Measurements from ENCODE around the gene HEYL.

DNA sequence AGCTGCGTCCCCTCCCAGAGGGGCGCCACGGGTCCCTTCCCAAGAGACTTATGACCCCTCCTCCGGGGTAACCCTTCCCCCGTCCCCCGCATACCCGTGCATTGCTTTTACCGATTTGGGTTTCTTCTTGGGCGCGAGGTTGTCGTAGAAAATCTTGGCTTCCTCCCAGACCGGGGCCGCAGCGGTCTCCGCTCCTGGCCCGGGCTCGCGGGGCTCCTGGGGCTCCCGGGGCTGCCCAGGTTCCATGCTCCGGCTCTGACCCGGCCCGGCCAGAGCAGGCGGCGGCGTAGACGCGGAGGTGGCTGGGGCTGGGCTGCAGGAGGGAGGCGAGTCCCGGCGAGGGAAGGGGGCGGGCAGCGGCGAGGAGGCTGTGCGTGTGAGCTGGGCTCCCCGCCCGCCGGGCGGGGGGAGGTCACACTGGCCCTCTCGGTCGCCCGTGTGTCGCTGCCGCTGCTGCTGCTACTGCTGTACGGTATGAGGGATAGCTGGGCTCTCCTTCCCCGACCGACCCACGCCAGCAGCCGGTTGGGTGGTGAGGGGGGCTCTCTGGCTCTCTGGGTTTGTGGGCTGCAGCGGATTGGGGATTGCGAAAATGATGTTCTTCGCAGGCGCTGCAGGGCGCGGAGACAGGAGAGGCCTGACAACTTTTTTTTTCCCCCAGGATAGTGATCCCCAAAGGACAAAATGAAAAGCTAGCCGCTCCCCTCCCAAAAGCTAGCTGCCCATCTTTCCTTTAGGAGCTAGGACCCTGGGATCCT lies 32.5 kb upstream of the HEYL start, which contains the start of gene NT5C1A:
- TF ChIP-seq POLR2A (IDR thresholded peaks at IDR 0.05; ENCODE audit: low read length) (no peak), GATA1 (IDR thresholded peaks at IDR 0.05; ENCODE audit: low read depth, low read length) (no peak)

Measured in erythroblast (primary cell).